ENCODE data around the gene SVBP.

Gene SVBP

GRCh38 chr1:42797979-42798378, 19.2 kb downstream of the SVBP start:
- no peak for DNase-seq

- no peak for DNase-seq
These were observed 19.8 kb downstream of the SVBP start for GRCh38 chr1:42797414-42797813.

GRCh38 chr1:42793824-42794223, 23.4 kb downstream of the SVBP start:
- no peak for DNase-seq

GRCh38 chr1:42788021-42788420, 29.2 kb downstream of the SVBP start:
- no peak for DNase-seq

- DNase-seq: no peak
These were observed 31.1 kb downstream of the SVBP start for GRCh38 chr1:42786097-42786496.

- DNase-seq: no peak
These were observed 32.1 kb downstream of the SVBP start, which contains the start of gene TMEM269 for GRCh38 chr1:42784946-42785693. TMEM269 (plus strand) TSS chr1:42784991; CDS start chr1:42789894, 4,903 bp downstream.

- DNase-seq: no peak
These were observed 32.7 kb downstream of the SVBP start for GRCh38 chr1:42784547-42784945.

- DNase-seq: no peak
These were observed 34.1 kb downstream of the SVBP start for GRCh38 chr1:42783092-42783491.

- no peak for DNase-seq
These were observed 37.0 kb downstream of the SVBP start for GRCh38 chr1:42780176-42780575.

GRCh38 chr1:42779725-42780124, 37.5 kb downstream of the SVBP start:
- no peak for DNase-seq

- DNase-seq: peak; percentile 16
These were observed 39.3 kb downstream of the SVBP start for GRCh38 chr1:42777852-42778251.

GRCh38 chr1:42776502-42776901, 40.7 kb downstream of the SVBP start:
- DNase-seq: no peak

- DNase-seq: no peak
These were observed 42.2 kb downstream of the SVBP start for GRCh38 chr1:42774928-42775526.

- DNase-seq: no peak
These were observed 43.8 kb downstream of the SVBP start for GRCh38 chr1:42773420-42773819.

- no peak for DNase-seq
These were observed 47.4 kb downstream of the SVBP start for GRCh38 chr1:42769811-42770210.

- DNase-seq: no peak
These were observed 49.0 kb downstream of the SVBP start for GRCh38 chr1:42768172-42768571.

GRCh38 chr1:42767510-42768000, 49.6 kb downstream of the SVBP start:
- DNase-seq: no peak

- peak; percentile 99 for DNase-seq
These were observed 50.3 kb downstream of the SVBP start, which contains the start of the genes C1orf50 and P3H1 for GRCh38 chr1:42766741-42767509. C1orf50 (plus strand) TSS chr1:42767249; CDS start chr1:42767312, 63 bp downstream. P3H1 (minus strand) TSS chr1:42767028; CDS start chr1:42766971, 57 bp downstream.

GRCh38 chr1:42765832-42766740, 51.1 kb downstream of the SVBP start:
- peak; percentile 29 for DNase-seq

GRCh38 chr1:42765269-42765668, 51.9 kb downstream of the SVBP start:
- DNase-seq: no peak

- no peak for DNase-seq
These were observed 54.9 kb downstream of the SVBP start for GRCh38 chr1:42762269-42762668.

- DNase-seq: no peak
These were observed 55.6 kb downstream of the SVBP start for GRCh38 chr1:42761567-42761966.
